Measurements from ENCODE around the gene CTTNBP2.

The CTTNBP2 gene

DNA sequence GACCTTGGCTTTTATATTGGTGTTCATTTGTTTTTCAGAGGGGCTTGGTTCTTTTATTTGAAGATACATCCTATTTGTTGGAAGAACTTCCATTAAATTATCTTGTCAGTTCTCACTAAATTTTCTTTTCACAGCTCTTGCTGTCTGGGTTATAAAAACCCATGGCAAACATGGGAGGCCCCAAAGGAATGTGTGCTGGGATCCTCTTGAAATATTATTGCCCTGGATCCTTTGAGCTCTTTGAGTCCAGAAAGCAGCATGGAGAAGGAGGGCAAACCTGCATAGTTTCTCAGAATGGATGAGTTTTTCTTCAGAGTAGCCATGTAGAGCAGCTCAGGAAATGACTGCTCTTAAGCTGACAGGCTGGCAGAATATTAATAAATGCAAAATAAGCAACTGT, 187.4 kb downstream of the CTTNBP2 start:
- DNase-seq (ENCODE audit: low spot score): no peak

DNA sequence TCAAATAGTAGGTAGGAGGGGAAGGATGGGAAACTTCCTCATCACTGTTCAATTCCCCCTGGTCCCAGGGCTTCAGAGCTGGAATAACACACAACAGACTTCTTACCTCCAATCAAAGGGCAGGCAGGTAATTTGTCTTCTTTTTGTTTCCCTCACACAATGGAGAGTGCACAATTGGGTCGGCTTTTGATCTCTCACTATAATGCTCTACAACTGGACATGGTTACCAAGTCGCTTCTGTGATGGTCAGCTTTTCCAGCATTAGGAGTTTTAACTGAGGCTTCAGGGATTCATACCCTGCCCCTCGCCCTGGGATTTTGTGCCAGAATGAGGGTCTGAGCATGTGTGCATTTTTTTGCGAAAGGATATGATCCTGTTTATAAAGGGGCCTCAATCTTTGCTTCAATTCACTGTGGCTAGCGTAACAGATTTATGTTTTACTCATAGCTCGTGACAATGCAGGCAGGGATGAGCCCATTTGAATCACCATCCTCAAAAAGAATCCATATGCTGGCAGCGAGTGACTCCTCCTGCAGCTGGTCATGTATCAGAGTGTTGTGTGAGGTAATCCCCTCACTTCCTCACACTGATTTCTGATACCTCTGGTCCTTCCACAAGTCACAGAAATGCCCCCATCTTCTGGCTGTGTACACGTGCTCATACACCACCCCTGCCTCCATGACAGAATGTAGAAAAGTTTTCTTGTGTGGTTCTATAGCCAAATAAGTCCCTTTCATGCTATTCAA, 189.6 kb downstream of the CTTNBP2 start:
- DNase-seq (ENCODE audit: low spot score): no peak

- no peak for DNase-seq (ENCODE audit: low spot score)
Observed at GRCh38 chr7:117682681-117683385, 190.4 kb downstream of the CTTNBP2 start.

DNA sequence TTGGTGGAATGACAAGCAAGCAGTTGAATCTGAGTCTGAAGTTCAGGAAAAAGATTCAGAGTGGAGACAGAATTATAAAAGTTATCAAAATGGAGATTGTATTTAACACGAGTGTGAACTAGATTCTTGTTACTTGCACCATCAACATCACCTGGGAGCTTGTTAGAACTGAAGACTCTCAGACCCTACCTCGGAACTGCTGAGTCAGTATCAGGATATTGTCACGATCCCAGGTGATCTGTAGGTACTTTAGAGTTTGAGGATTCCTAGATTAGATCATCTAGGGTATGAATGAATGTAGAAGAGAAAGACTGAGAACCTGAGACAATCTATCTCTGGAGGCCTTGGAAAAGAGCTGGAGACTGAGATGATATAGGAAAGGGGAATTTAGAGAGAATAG, 194.1 kb downstream of the CTTNBP2 start:
- DNase-seq (ENCODE audit: low spot score): no peak

GRCh38 chr7:117675497-117676435, 197.5 kb downstream of the CTTNBP2 start:
- no peak for DNase-seq (ENCODE audit: low spot score)

GRCh38 chr7:117674617-117675016, 198.6 kb downstream of the CTTNBP2 start:
- DNase-seq (ENCODE audit: low spot score): no peak

DNA sequence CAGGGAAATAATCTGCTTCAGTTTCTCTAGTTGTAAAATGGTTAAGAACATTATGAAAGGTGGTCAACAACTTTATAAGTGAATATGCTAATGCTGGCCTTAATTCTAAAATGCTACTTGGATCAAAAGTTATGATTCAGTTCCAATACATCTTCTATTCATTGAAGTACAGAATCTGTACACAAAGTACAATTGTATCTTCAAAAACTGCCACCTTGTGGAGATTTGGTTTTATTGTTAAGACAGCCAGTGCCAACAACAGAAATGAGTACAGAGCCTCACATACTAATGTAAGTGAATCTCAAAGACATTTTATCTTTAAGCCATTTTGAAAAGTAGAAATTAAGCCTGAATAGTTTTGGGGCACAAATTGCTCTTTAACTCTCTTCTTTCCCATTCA, 199.4 kb downstream of the CTTNBP2 start:
- peak; percentile 20 for DNase-seq (ENCODE audit: low spot score)

GRCh38 chr7:117673367-117673766, 199.9 kb downstream of the CTTNBP2 start:
- DNase-seq (ENCODE audit: low spot score): no peak

GRCh38 chr7:117672453-117672852, 200.8 kb downstream of the CTTNBP2 start:
- no peak for DNase-seq (ENCODE audit: low spot score)

DNA sequence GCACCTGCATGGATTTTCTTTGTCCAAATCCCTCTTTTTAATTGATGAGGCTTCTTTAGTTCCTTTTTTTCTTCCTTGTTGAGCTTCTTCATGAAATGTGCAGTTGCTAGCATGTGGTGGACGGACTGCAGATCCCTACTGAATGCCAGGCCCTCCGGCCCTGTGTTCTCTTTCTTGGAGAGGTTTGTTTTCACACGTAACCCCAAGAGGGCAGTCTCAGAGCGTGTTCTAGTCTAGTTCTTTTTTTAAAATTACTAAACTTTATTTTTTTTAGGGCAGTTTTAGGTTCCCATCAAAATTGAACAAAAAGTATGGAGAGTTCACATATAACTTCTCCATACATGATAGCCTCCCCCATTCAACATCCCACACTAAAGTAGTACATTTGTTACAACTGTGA, 203.4 kb downstream of the CTTNBP2 start:
- no peak for DNase-seq (ENCODE audit: low spot score)

GRCh38 chr7:117667456-117667855, 205.8 kb downstream of the CTTNBP2 start:
- no peak for DNase-seq (ENCODE audit: low spot score)

GRCh38 chr7:117666689-117667088, 206.6 kb downstream of the CTTNBP2 start:
- no peak for DNase-seq (ENCODE audit: low spot score)

DNA sequence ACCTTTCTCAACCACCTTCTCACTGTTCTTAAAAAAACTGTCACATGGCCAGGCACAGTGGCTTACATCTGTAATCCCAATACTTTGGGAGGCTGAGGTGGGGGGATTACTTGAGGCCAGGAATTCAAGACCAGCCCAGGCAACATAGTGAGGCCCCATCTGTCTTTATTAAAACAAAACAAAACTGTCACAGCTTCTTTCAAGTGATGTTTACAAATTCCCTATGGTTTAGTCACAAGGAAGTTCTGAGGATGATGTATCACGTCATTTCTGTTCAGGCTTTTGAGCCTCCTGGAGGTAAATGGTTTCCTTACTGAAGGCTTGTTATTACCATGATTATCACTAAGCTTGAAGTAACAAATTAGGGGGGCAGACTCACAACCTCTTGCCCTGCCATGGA, 207.2 kb downstream of the CTTNBP2 start:
- DNase-seq (ENCODE audit: low spot score): no peak

- no peak for DNase-seq (ENCODE audit: low spot score)
Observed at GRCh38 chr7:117665368-117665767, 207.9 kb downstream of the CTTNBP2 start.

DNA sequence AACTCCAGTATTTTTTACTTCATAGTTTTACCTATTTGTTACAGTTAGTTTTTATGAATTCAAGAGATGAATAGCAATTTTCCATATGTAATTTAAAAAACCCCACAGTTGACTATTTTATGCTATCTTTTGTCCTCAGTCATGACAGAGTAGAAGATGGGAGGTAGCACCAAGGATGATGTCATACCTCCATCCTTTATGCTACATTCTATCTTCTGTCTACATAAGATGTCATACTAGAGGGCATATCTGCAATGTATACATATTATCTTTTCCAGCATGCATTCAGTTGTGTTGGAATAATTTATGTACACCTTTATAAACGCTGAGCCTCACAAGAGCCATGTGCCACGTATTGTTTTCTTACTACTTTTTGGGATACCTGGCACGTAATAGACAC, 209.2 kb downstream of the CTTNBP2 start:
- no peak for DNase-seq (ENCODE audit: low spot score)

DNA sequence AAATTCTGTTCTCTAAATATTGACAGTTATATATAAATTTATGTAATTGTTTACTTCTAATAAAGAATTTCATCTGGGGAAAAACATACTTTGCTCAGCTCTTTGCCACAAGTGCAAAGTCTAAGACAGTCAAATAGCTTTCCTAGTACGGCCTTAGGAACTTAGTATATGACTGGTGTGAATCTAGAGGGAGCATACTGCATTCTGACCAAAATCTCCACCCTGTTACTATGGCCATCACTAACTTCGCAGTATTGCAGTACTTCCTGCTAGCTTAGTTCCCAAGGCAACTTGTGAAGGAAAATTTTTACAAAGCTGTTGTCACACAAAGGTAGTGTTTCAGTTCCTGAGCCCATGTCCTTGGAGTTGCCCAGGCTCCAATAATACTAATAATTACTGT, 211.9 kb downstream of the CTTNBP2 start:
- no peak for DNase-seq (ENCODE audit: low spot score)
